OCI-LY3 (cell line): ENCODE measurements around the gene NENF.

Experiments used
- CTCF ChIP-seq: fragments of 200-600, 300-600 bp; sonication (generic); IDR thresholded peaks from 2 replicates; pipeline ENCODE4 v1.5.1; 2014; ENCODE audit warnings: antibody characterized with exemption, low read length, low read depth
- EZH2phosphoT487 ChIP-seq: fragments of 200-600 bp; shearing (Covaris generic); IDR thresholded peaks from 2 replicates; pipeline ENCODE4 v1.6.1; 2018; ENCODE audit warnings: antibody characterized with exemption, mixed run types, low read depth

- no peak for TF ChIP-seq CTCF
- TF ChIP-seq EZH2phosphoT487: no peak
These were observed 54.6 kb downstream of the NENF start for GRCh38 chr1:212487286-212487685.
